Endothelial cell of umbilical vein (primary cell): ENCODE data around the gene ENAH. TPM values are rescaled to one million over a fixed set of nuclear protein-coding genes. Genes with fewer than 3 reads are reported as not detected.

Experiments used
- BruUV-seq: library from RNA; stranded (reverse); fragments of 400-500 nt; replicated peaks from 2 replicates; lab custom pipeline; 2021; lab: Mats Ljungman, UMichigan
- CTCF ChIA-PET: fragments of 300-600, 350-600 bp; sonication (Branson Sonifier 250); formaldehyde crosslinking; loops from one replicate; lab custom pipeline; 2021; ENCODE audit warnings: antibody characterized with exemption, inconsistent platforms; lab: Charles Lee
- POLR2A ChIA-PET: fragments of 300-600, 350-600 bp; sonication (Branson Sonifier 250); formaldehyde crosslinking; loops from one replicate; lab custom pipeline; 2021; ENCODE audit warnings: antibody characterized with exemption, inconsistent platforms; lab: Charles Lee
- DNase-seq: peaks from one replicate; pipeline ENCODE4 v3.0.0-alpha.2; 2011; ENCODE audit warnings: low read depth, low spot score
- FAIRE-seq: peaks from 2 replicates; lab custom pipeline; 2011; peaks lifted over from hg19 to GRCh38; lab: Jason Lieb, UNC
- H2AFZ ChIP-seq: 2 replicates; pipeline ENCODE4 v1.6.0; 2012; ENCODE audit warnings: low read depth, low read length, control low read depth, inconsistent platforms
- H3K27ac ChIP-seq: 2 replicates; pipeline ENCODE4 v1.5.1; 2011; ENCODE audit warnings: low read depth, mild to moderate bottlenecking, control low read depth, low read length, moderate library complexity; ENCODE audit not compliant: insufficient read depth
- H3K27me3 ChIP-seq, 2 experiments: 2 replicates each; pipeline versions ENCODE4 v1.6.0 to v1.6.1; 2011; ENCODE audit warnings: low read length in 2 of 2, mixed read lengths in 1 of 2; ENCODE audit not compliant: control insufficient read depth in 2 of 2, insufficient read depth in 2 of 2
- H3K36me3 ChIP-seq, 2 experiments: 2 replicates in 1 of 2; 3 replicates in 1 of 2; pipeline ENCODE4 v1.5.1; 2011; ENCODE audit warnings: low read length in 2 of 2, mild to moderate bottlenecking in 1 of 2, moderate library complexity in 1 of 2; ENCODE audit not compliant: control insufficient read depth in 2 of 2, insufficient read depth in 2 of 2; ENCODE audit errors: extremely low read depth in 1 of 2
- H3K4me1 ChIP-seq: 3 replicates; pipeline ENCODE4 v1.5.1; 2011; ENCODE audit warnings: mild to moderate bottlenecking, low read length; ENCODE audit not compliant: control insufficient read depth, insufficient read depth; ENCODE audit errors: extremely low read depth
- H3K4me2 ChIP-seq: 2 replicates; pipeline ENCODE4 v1.6.1; 2011; ENCODE audit warnings: low read length, control low read depth, mixed read lengths; ENCODE audit not compliant: insufficient read depth
- H3K4me3 ChIP-seq, 3 experiments: fragments of 200-600 bp in 1 of 3; sonication (generic), shearing (Covaris generic) in 1 of 3; replicated peaks in 1 of 3; 2 replicates each; pipeline ENCODE4 v1.5.1; 2011 to 2016; ENCODE audit warnings: control low read depth in 3 of 3, low read length in 3 of 3, mild to moderate bottlenecking in 2 of 3, inconsistent platforms in 1 of 3, low read depth in 1 of 3, moderate library complexity in 1 of 3; ENCODE audit not compliant: insufficient read depth in 1 of 3
- H3K79me2 ChIP-seq: 2 replicates; pipeline ENCODE4 v1.6.0; 2012; ENCODE audit warnings: low read length, inconsistent platforms; ENCODE audit not compliant: control insufficient read depth, insufficient read depth
- H3K9ac ChIP-seq: replicated peaks from 2 replicates; pipeline ENCODE3; 2011; ENCODE audit warnings: low read length, control low read depth; ENCODE audit not compliant: insufficient read depth; ENCODE audit errors: extremely low read depth
- H3K9me1 ChIP-seq: replicated peaks from 3 replicates; pipeline ENCODE4 v1.6.0; 2011; ENCODE audit warnings: mild to moderate bottlenecking, low read length; ENCODE audit not compliant: control insufficient read depth, insufficient read depth; ENCODE audit errors: extremely low read depth
- H3K9me3 ChIP-seq: replicated peaks from 2 replicates; pipeline ENCODE4 v1.5.1; 2012; ENCODE audit warnings: low read length, inconsistent platforms; ENCODE audit not compliant: control insufficient read depth, insufficient read depth
- H4K20me1 ChIP-seq: replicated peaks from 2 replicates; pipeline ENCODE3; 2011; ENCODE audit warnings: mild to moderate bottlenecking, low read length; ENCODE audit not compliant: control insufficient read depth, insufficient read depth; ENCODE audit errors: extremely low read depth
- CTCF ChIP-seq, 2 donors: IDR thresholded peaks; 1 replicate in 1 of 2; 2 replicates in 1 of 2; pipeline ENCODE4 v1.5.1; 2011; ENCODE audit warnings: low read length in 2 of 2, mild to moderate bottlenecking in 2 of 2, moderate library complexity in 2 of 2, control low read depth in 1 of 2, inconsistent platforms in 1 of 2, low read depth in 1 of 2; ENCODE audit not compliant: insufficient read depth in 1 of 2; ENCODE audit errors: extremely low read depth in 1 of 2
- EZH2 ChIP-seq: IDR thresholded peaks from 2 replicates; pipeline ENCODE4 v1.6.1; 2012; ENCODE audit warnings: borderline replicate concordance, low read depth, mild to moderate bottlenecking, moderate library complexity, low read length, inconsistent platforms; ENCODE audit not compliant: severe bottlenecking
- FOS ChIP-seq: IDR thresholded peaks from 2 replicates; pipeline ENCODE4 v1.6.1; 2011; ENCODE audit warnings: mild to moderate bottlenecking, low read length, moderate library complexity, borderline replicate concordance; ENCODE audit not compliant: insufficient read depth
- GATA2 ChIP-seq: IDR thresholded peaks from 2 replicates; pipeline ENCODE4 v1.7.0; 2011; ENCODE audit warnings: low read depth, mild to moderate bottlenecking, moderate library complexity, mixed read lengths, low read length; ENCODE audit not compliant: insufficient read length, insufficient read depth
- JUN ChIP-seq: IDR thresholded peaks from 2 replicates; pipeline ENCODE4 v1.6.1; 2011; ENCODE audit warnings: borderline replicate concordance, low read depth; ENCODE audit not compliant: insufficient read length, insufficient read depth
- MYC ChIP-seq: IDR thresholded peaks from one replicate; pipeline ENCODE4 v1.6.1; 2011; ENCODE audit warnings: mild to moderate bottlenecking, low read depth, low read length
- POLR2A ChIP-seq: IDR thresholded peaks from 2 replicates; pipeline ENCODE4 v1.6.1; 2012; ENCODE audit warnings: low read depth, mild to moderate bottlenecking, control low read depth, low read length
- POLR2AphosphoS5 ChIP-seq: IDR thresholded peaks from 2 replicates; pipeline ENCODE4 v1.6.1; 2012; ENCODE audit warnings: low read depth, mild to moderate bottlenecking, control low read depth, low read length, moderate library complexity; ENCODE audit not compliant: insufficient read depth
- dilution Hi-C: fragments of 300-500 bp; cut with MboI; formaldehyde crosslinking; loops from one replicate; pipeline ENCODE4 v1.15.0; 2019; ENCODE audit warnings: low sequenced_read_pairs; ENCODE audit not compliant: extremely low pct_ligation_motif_present
- intact Hi-C: fragments of 100-400 bp; cut with micrococcal nuclease; formaldehyde crosslinking; loops from one replicate; pipeline ENCODE4 v1.10.0; 2022
- polyA plus RNA-seq, 4 experiments: library from polyadenylated mRNA; depleted of rRNA in 3 of 4; stranded (reverse) in 3 of 4; unstranded in 1 of 4; fragments of >200 nt; gene quantifications; 2 replicates each; pipeline versions ENCODE4 v1.2.1 to v1.2.3, GENCODE V29; 2011 to 2012; ENCODE audit warnings: missing spikeins in 1 of 4
- total RNA-seq: library from RNA; stranded (reverse); gene quantifications from 2 replicates; pipeline ENCODE4 v1.2.3, GENCODE V29; 2021
- TF ChIP-seq, protein P1 (sequence below): IDR thresholded peaks from 2 replicates; pipeline ENCODE4 v1.6.1; 2011; ENCODE audit not compliant: insufficient read depth, insufficient read length

The ENAH gene
- total and polyA plus RNA-seq, 2 donors (not counting 3 experiments of a cell fraction or from before 2014, with no cell fraction given): 19.9 to 95.6 TPM

- Histone ChIP-seq H3K79me2 (no peaks in the 10 kb centered on the region), H3K36me3 (no peaks in the 10 kb centered on the region), H3K9me1 (no peaks in the 10 kb centered on the region), H3K9ac (no peak overlapping the region), H3K4me3 (no peak overlapping the region), H3K4me1 (peaks cover 11% of the 10 kb centered on the region), H3K4me2 (no peak overlapping the region), H3K27me3 (no peaks in the 10 kb centered on the region), H2AFZ (no peak overlapping the region), H3K9me3 (no peaks in the 10 kb centered on the region), H3K27ac (no peak overlapping the region), H4K20me1 (no peaks in the 10 kb centered on the region)
- TF ChIP-seq GATA2 (no peak), POLR2AphosphoS5 (no peak), POLR2A (no peak), FOS (no peak), CTCF (IDR thresholded peaks at IDR 0.05; ENCODE audit: extremely low read depth in 1 of 2, insufficient read depth in 1 of 2, low read depth in 1 of 2, low read length in 2 of 2) (no peak), EZH2 (no peak), JUN (no peak), MYC (no peak)
- TF ChIP-seq, protein P1, sequence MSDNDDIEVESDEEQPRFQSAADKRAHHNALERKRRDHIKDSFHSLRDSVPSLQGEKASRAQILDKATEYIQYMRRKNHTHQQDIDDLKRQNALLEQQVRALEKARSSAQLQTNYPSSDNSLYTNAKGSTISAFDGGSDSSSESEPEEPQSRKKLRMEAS: no peak
- intact Hi-C loops (no loop called here), dilution Hi-C loops (loop anchor here (5.0 kb wide), 1 partner anchor 70 kb away; no protein-coding TSS in a partner anchor)
- FAIRE-seq: no peak
- ChIA-PET CTCF (interaction anchor here (0.7 to 1.9 kb wide), 5 partner anchors 8 to 110 kb away, joined by 3 to 8 read pairs (median 3); no protein-coding TSS in a partner anchor), POLR2A (no interaction called here)
- no peak for DNase-seq
- no TSS peak for BruUV-seq
Measured at GRCh38 chr1:225662155-225662554, 9.2 kb upstream of the ENAH start.
